BJ (cell line): ENCODE data around the gene TGM4. TPM values are rescaled to one million over a fixed set of nuclear protein-coding genes. Genes with fewer than 3 reads are reported as not detected.

Source experiments
- CTCF ChIA-PET: fragments of 350-600 bp; formaldehyde crosslinking; extraction: SDS; loops from one replicate; lab custom pipeline; 2021; ENCODE audit warnings: antibody characterized with exemption, inconsistent platforms; lab: Yijun Ruan, JAX
- POLR2A ChIA-PET: fragments of 300-600 bp; sonication (Branson Sonifier 250); formaldehyde crosslinking; extraction: SDS; loops from one replicate; lab custom pipeline; 2021; ENCODE audit warnings: antibody characterized with exemption; lab: Charles Lee
- DNase-seq: peaks from one replicate; pipeline ENCODE4 v3.0.0-alpha.2; 2011; ENCODE audit warnings: low read depth
- H3K27me3 ChIP-seq: 2 replicates; pipeline ENCODE4 v1.6.0; 2011; ENCODE audit warnings: low read length; ENCODE audit not compliant: control insufficient read depth, insufficient read depth
- H3K36me3 ChIP-seq: 2 replicates; pipeline ENCODE4 v1.5.1; 2011; ENCODE audit warnings: low read length; ENCODE audit not compliant: control insufficient read depth, insufficient read depth
- H3K4me3 ChIP-seq: 2 replicates; pipeline ENCODE4 v1.5.1; 2011; ENCODE audit warnings: low read depth, mild to moderate bottlenecking, control low read depth, low read length
- polyA plus RNA-seq: library from polyadenylated mRNA; depleted of rRNA; stranded (reverse); fragments of >200 nt; gene quantifications from 2 replicates; pipeline ENCODE4 v1.2.3, GENCODE V29; 2011
- TF ChIP-seq, protein P1 (sequence below): IDR thresholded peaks from 2 replicates; pipeline ENCODE4 v1.5.1; 2011; ENCODE audit warnings: low read depth, mild to moderate bottlenecking, control low read depth, inconsistent platforms, low read length, moderate library complexity; ENCODE audit not compliant: insufficient read depth

TGM4 gene
- polyA plus RNA-seq, 1 experiment = not detected

DNA sequence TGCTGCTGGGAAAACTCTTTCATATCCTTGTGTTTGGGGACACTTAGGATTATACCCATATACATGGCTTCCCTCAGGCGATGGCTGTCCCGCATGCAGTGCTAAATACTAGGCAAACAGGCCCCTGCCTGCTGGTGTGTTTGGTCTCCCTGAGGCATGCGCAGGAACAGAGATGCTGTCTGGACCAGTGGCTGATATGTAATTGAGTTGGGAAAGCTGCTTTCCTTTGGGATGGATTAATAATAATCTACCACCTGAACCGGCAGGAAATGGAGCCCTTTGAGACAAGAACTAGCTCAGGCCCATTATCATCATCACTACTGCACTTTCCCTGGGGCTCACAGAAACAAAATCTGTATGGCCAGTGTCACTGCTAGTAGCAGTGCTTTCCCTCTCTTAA lies 83.6 kb downstream of the TGM4 start:
- POLR2A ChIA-PET = no interaction called here
- no peaks in the 10 kb centered on the region for H3K27me3 ChIP-seq
- H3K4me3 ChIP-seq = no peak overlapping the region
- no peak for DNase-seq
- no peaks in the 10 kb centered on the region; the same call in 1 of the 2 replicates for H3K36me3 ChIP-seq
- TF ChIP-seq, protein P1, sequence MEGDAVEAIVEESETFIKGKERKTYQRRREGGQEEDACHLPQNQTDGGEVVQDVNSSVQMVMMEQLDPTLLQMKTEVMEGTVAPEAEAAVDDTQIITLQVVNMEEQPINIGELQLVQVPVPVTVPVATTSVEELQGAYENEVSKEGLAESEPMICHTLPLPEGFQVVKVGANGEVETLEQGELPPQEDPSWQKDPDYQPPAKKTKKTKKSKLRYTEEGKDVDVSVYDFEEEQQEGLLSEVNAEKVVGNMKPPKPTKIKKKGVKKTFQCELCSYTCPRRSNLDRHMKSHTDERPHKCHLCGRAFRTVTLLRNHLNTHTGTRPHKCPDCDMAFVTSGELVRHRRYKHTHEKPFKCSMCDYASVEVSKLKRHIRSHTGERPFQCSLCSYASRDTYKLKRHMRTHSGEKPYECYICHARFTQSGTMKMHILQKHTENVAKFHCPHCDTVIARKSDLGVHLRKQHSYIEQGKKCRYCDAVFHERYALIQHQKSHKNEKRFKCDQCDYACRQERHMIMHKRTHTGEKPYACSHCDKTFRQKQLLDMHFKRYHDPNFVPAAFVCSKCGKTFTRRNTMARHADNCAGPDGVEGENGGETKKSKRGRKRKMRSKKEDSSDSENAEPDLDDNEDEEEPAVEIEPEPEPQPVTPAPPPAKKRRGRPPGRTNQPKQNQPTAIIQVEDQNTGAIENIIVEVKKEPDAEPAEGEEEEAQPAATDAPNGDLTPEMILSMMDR = no peak
- CTCF ChIA-PET = interaction anchor here (0.6 to 1.3 kb wide), 2 partner anchors 12 to 268 kb away, joined by 3 read pairs; partner anchors contain the start of gene TMEM158

DNA sequence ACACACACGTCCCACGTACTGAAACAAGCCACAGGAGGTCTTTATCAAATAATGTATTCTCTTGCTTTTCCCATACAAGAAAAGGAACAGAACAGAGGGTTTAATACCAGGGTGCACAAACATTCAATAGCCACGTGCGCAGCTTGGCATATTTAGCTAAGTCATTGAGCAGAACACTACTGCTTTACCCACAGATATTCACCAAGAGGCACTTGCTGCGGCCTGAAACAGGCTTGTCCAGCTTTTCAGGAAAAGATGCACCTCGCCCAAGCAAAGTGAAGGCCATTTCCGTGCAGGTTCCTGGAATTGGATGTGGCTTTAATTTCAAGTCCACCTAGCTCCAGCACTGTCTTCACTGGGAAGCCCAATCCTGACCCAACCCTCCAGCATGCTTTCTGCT lies 84.0 kb downstream of the TGM4 start:
- TF ChIP-seq, protein P1 = no peak
- Histone ChIP-seq H3K36me3 (no peaks in the 10 kb centered on the region; the same call in 1 of the 2 replicates), H3K27me3 (no peaks in the 10 kb centered on the region), H3K4me3 (no peak overlapping the region)
- ChIA-PET CTCF (interaction anchor here (0.6 to 1.3 kb wide), 2 partner anchors 13 to 268 kb away, joined by 3 read pairs; partner anchors contain the start of gene TMEM158), POLR2A (no interaction called here)
- DNase-seq = no peak

DNA sequence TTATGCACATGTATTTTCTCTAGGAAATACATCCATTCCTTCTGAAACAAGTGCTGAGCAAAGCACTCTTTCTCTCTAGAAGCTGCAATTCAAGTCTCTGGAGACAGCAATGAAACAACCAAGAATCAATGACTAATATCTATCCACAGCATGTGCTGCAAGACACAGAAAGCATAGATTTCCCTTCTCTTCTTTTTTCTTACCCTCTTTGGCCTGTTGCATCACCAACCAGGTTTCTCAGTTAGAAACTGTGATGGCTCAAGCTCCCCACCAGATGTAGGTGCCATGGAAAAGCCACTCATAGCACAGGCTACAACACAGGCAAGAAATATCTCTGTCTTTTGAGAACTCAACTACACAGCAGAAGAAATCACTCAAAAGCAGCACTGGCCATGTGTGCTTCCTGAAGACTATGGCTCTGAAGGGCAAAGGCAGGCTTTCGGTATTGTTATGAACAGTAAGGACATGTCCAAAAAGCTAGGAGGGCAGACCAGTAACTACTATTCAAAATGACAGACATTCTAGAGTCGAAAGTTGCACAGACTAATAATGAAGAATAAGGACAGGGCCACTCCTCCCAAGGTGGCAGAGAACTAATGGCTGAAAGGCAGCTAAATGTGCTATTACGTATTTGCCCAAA lies 86.1 kb downstream of the TGM4 start:
- Histone ChIP-seq H3K27me3 (no peaks in the 10 kb centered on the region), H3K4me3 (no peak overlapping the region), H3K36me3 (no peaks in the 10 kb centered on the region; the same call in 1 of the 2 replicates)
- TF ChIP-seq, protein P1 = no peak
- CTCF ChIA-PET = interaction anchor here (0.6 to 1.4 kb wide), 3 partner anchors 12 to 867 kb away, joined by 3 read pairs; no protein-coding TSS in a partner anchor
- POLR2A ChIA-PET = no interaction called here
- DNase-seq = no peak

DNA sequence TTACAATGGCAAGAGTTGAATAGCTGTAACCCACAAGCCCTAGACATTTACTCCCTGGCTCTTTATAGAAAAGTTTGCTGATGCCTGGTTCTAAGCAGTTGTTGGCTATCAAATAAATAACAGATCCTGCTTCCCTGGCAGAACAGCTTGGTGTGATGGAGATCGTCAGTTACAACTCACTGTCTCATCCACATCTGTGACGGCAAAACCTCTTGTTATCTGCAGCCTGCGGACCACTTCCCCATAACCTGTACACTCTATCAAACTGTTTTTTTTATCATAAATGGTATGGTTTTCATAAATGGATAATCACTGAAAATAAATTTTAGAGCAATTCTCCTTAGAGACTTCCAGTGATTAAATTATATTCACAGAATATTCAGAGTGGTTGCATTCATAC lies 87.5 kb downstream of the TGM4 start:
- no peaks in the 10 kb centered on the region; the same call in 1 of the 2 replicates for H3K36me3 ChIP-seq
- H3K4me3 ChIP-seq = no peak overlapping the region
- TF ChIP-seq, protein P1 = no peak
- ChIA-PET CTCF (interaction anchor here (1.3 kb wide), 1 partner anchor 429 kb away, joined by 3 read pairs; no protein-coding TSS in a partner anchor), POLR2A (no interaction called here)
- no peaks in the 10 kb centered on the region for H3K27me3 ChIP-seq
- DNase-seq = no peak

DNA sequence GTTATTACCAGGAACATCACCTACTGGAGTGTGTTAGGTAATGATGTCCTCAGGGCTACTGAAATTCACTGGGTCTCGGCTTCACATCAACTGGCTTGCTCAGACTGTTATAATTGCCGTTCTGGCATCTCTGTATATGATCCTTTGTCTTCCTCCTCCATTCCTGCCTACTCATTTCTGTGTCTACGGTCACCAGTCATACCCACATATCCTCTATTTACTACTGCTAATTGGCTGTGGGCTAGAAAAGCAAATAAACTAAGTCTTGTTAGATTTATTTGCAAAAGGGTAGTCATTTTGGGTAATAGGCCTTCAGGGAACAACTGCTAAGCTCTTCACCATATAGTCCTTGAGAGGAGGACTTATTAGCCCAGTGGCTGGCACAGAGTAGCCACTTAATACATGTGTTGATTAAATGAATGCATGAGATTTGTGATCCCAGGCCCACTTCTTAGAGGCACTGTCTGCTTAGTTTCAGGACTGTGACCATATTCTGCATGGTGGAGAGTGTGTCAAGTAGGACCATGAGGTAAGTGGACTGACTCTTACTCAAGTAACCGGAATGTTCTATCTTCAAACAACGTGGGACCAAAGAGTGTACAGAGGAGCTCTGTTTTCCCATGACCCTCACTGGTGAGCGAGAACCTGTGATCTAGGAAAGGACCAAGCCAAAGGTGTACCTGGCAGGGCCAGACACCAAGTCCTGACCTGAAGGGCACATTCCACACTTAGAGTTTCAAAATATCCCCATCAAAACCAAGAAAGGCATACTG lies 88.4 kb downstream of the TGM4 start:
- DNase-seq = no peak
- TF ChIP-seq, protein P1 = no peak

More for the DNA sequence above, 88.4 kb downstream of the TGM4 start:
- CTCF ChIA-PET = no interaction called here
- Histone ChIP-seq H3K27me3 (no peaks in the 10 kb centered on the region), H3K36me3 (no peaks in the 10 kb centered on the region; the same call in 1 of the 2 replicates), H3K4me3 (no peak overlapping the region)
- POLR2A ChIA-PET = no interaction called here
